Neuronal stem cell (in vitro differentiated cells): Measurements from ENCODE around the gene CPT1C.

Experiments used
- DNase-seq: peaks from one replicate; pipeline ENCODE4 v3.0.0-alpha.2; 2013; ENCODE audit warnings: low spot score
- H2AFZ ChIP-seq: one replicate; pipeline ENCODE4 v1.6.1; 2013; ENCODE audit warnings: mild to moderate bottlenecking, low read length, inconsistent platforms
- H2AK5ac ChIP-seq: 2 replicates; pipeline ENCODE4 v1.6.1; 2013; ENCODE audit warnings: low read depth, mild to moderate bottlenecking, inconsistent platforms, low read length, moderate library complexity, mixed read lengths
- H2BK120ac ChIP-seq: 2 replicates; pipeline ENCODE4 v1.6.1; 2013; ENCODE audit warnings: low read depth, mild to moderate bottlenecking, inconsistent platforms, low read length, moderate library complexity, mixed read lengths
- H2BK12ac ChIP-seq: one replicate; pipeline ENCODE4 v1.6.1; 2013; ENCODE audit warnings: low read length, inconsistent platforms
- H2BK15ac ChIP-seq: 2 replicates; pipeline ENCODE4 v1.6.1; 2013; ENCODE audit warnings: mild to moderate bottlenecking, low read length, inconsistent platforms, mixed read lengths
- H2BK5ac ChIP-seq: one replicate; pipeline ENCODE4 v1.6.1; 2013; ENCODE audit warnings: inconsistent platforms, mild to moderate bottlenecking, low read length, moderate library complexity
- H3K14ac ChIP-seq: one replicate; pipeline ENCODE4 v1.6.1; 2013; ENCODE audit warnings: low read length, inconsistent platforms
- H3K18ac ChIP-seq: 2 replicates; pipeline ENCODE4 v1.6.1; 2013; ENCODE audit warnings: low read length, inconsistent platforms
- H3K23ac ChIP-seq: 2 replicates; pipeline ENCODE4 v1.6.1; 2013; ENCODE audit warnings: low read depth, mild to moderate bottlenecking, mixed read lengths, low read length, inconsistent platforms; ENCODE audit not compliant: poor library complexity
- H3K27ac ChIP-seq: replicated peaks from 3 replicates; pipeline ENCODE4 v1.5.1; 2013; ENCODE audit warnings: low read length, inconsistent platforms
- H3K27me3 ChIP-seq, 3 experiments: 2 replicates each; pipeline ENCODE4 v1.6.1; 2013; ENCODE audit warnings: low read length in 3 of 3, mild to moderate bottlenecking in 2 of 3, inconsistent platforms in 1 of 3, low read depth in 1 of 3, mixed read lengths in 1 of 3, moderate library complexity in 1 of 3; ENCODE audit not compliant: control insufficient read depth in 3 of 3, insufficient read depth in 3 of 3
- H3K36me3 ChIP-seq, 2 donors: replicated peaks in 1 of 2; 2 replicates each; pipeline ENCODE4 v1.6.1; 2013; ENCODE audit warnings: low read length in 2 of 2; ENCODE audit not compliant: control insufficient read depth in 2 of 2, insufficient read depth in 2 of 2
- H3K4ac ChIP-seq: 2 replicates; pipeline ENCODE4 v1.6.1; 2013; ENCODE audit warnings: inconsistent platforms, mild to moderate bottlenecking, low read length, moderate library complexity
- H3K4me1 ChIP-seq, 2 donors: 1 replicate in 1 of 2; 2 replicates in 1 of 2; pipeline ENCODE4 v1.6.1; 2013; ENCODE audit warnings: low read length in 2 of 2, low read depth in 1 of 2; ENCODE audit not compliant: control insufficient read depth in 2 of 2, insufficient read depth in 1 of 2
- H3K4me2 ChIP-seq: one replicate; pipeline ENCODE4 v1.6.1; 2013; ENCODE audit warnings: mild to moderate bottlenecking, low read length, inconsistent platforms; ENCODE audit not compliant: insufficient read depth, poor library complexity, severe bottlenecking
- H3K4me3 ChIP-seq, 2 donors: 2 replicates each; pipeline ENCODE4 v1.5.1; 2013; ENCODE audit warnings: low read length in 2 of 2, mild to moderate bottlenecking in 2 of 2, inconsistent platforms in 1 of 2, moderate library complexity in 1 of 2
- H3K79me1 ChIP-seq: one replicate; pipeline ENCODE4 v1.6.1; 2013; ENCODE audit warnings: low read depth, mild to moderate bottlenecking, inconsistent platforms, low read length, moderate library complexity
- H3K9ac ChIP-seq: one replicate; pipeline ENCODE4 v1.6.1; 2013; ENCODE audit warnings: mild to moderate bottlenecking, low read depth, low read length, inconsistent platforms; ENCODE audit not compliant: poor library complexity
- H3K9me3 ChIP-seq, 2 donors: replicated peaks in 1 of 2; 2 replicates each; pipeline versions ENCODE3 to v1.6.1; 2013; ENCODE audit warnings: low read length in 2 of 2, mild to moderate bottlenecking in 2 of 2, inconsistent platforms in 1 of 2, low read depth in 1 of 2, mixed read lengths in 1 of 2, moderate library complexity in 1 of 2; ENCODE audit not compliant: control insufficient read depth in 2 of 2, insufficient read depth in 1 of 2
- H4K8ac ChIP-seq: one replicate; pipeline ENCODE4 v1.6.1; 2013; ENCODE audit warnings: low read depth, mild to moderate bottlenecking, inconsistent platforms, low read length, moderate library complexity
- H4K91ac ChIP-seq: one replicate; pipeline ENCODE4 v1.6.1; 2013; ENCODE audit warnings: low read length, low read depth, mild to moderate bottlenecking, inconsistent platforms; ENCODE audit not compliant: poor library complexity
- WGBS, 2 donors: extraction: QIAGEN DNeasy Blood & Tissue Kit; methylation state at CpG; one replicate each; pipeline ENCODE4 v1.1.7; 2013; ENCODE audit warnings: missing lambda C conversion rate in 2 of 2, mixed read lengths in 1 of 2; ENCODE audit not compliant: insufficient read length in 2 of 2, insufficient replicate concordance in 1 of 2; ENCODE audit errors: extremely low coverage in 2 of 2; 5-methylcytosine and 5-hydroxymethylcytosine counted together

Gene CPT1C

GRCh38 chr19:49749771-49750170 is 58.9 kb downstream of the CPT1C start:
- H2AK5ac ChIP-seq: no peak overlapping the region
- no peak overlapping the region for H4K8ac ChIP-seq
- H3K14ac ChIP-seq: no peak overlapping the region
- no peak overlapping the region for H2BK12ac ChIP-seq
- WGBS, 2 donors: no CpG with 5 or more reads among the region's 1 CpG
- H3K4ac ChIP-seq: no peak overlapping the region
- H3K27me3 ChIP-seq: peaks cover 0 to 2% (median 0%) of the 10 kb centered on the region in 3 experiments
- no peak overlapping the region for H2BK15ac ChIP-seq
- no peak overlapping the region for H3K4me3 ChIP-seq
- peaks cover 0 to 9% of the 10 kb centered on the region in 2 donors for H3K9me3 ChIP-seq
- no peak overlapping the region for H2BK5ac ChIP-seq
- H3K79me1 ChIP-seq: no peaks in the 10 kb centered on the region
- H3K23ac ChIP-seq: no peak overlapping the region
- H3K27ac ChIP-seq: no peak overlapping the region
- H3K36me3 ChIP-seq: no peaks in the 10 kb centered on the region
- no peak overlapping the region for H4K91ac ChIP-seq
- H3K4me2 ChIP-seq: no peak overlapping the region
- H3K18ac ChIP-seq: no peak overlapping the region
- H3K9ac ChIP-seq: no peak overlapping the region
- DNase-seq: no peak
- H2BK120ac ChIP-seq: no peak overlapping the region
- no peak overlapping the region for H2AFZ ChIP-seq
- peaks cover 0 to 2% of the 10 kb centered on the region in 2 donors for H3K4me1 ChIP-seq

DNA sequence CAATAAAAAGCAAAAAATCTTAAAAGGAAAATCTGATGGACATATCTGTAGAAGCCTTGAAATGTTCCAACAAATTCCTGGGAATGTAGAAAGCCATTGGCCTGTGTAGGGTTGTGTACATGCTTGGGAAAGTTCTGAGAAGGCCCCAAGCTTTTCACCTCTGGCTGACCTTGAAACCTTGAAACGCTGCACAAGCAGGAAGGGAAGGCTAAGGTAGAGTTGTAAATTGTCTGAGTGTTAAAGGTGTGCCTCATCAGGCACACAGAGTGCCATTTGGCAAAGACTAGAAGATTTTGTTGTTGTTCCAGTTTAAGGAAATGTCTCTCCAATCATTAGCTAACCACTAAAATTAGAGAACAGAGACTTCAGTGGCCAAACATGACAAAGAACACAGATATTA is 61.8 kb downstream of the CPT1C start:
- no CpG with 5 or more reads among the region's 1 CpG for WGBS, 2 donors
- Histone ChIP-seq H3K18ac (no peak overlapping the region), H3K4me2 (no peak overlapping the region), H2BK120ac (no peak overlapping the region), H4K8ac (no peak overlapping the region), H3K4ac (no peak overlapping the region), H3K36me3 (no peaks in the 10 kb centered on the region), H3K27ac (no peak overlapping the region), H4K91ac (no peak overlapping the region), H2BK5ac (no peak overlapping the region), H3K9me3 (peaks cover 1 to 5% of the 10 kb centered on the region in 2 donors), H3K27me3 (no peaks in the 10 kb centered on the region), H3K14ac (no peak overlapping the region), H3K79me1 (no peaks in the 10 kb centered on the region), H2AFZ (no peak overlapping the region), H3K9ac (no peak overlapping the region), H2AK5ac (no peak overlapping the region), H2BK15ac (no peak overlapping the region), H3K4me3 (no peak overlapping the region), H2BK12ac (no peak overlapping the region), H3K4me1 (no peaks in the 10 kb centered on the region), H3K23ac (no peak overlapping the region)
- DNase-seq: no peak

- H3K27me3 ChIP-seq: peaks cover 0 to 6% (median 0%) of the 10 kb centered on the region in 3 experiments
- no CpG with 5 or more reads among the region's 3 CpGs for WGBS, 2 donors
- H3K27ac ChIP-seq: no peak overlapping the region
Measured at GRCh38 chr19:49755956-49756355, 65.0 kb downstream of the CPT1C start.

DNA sequence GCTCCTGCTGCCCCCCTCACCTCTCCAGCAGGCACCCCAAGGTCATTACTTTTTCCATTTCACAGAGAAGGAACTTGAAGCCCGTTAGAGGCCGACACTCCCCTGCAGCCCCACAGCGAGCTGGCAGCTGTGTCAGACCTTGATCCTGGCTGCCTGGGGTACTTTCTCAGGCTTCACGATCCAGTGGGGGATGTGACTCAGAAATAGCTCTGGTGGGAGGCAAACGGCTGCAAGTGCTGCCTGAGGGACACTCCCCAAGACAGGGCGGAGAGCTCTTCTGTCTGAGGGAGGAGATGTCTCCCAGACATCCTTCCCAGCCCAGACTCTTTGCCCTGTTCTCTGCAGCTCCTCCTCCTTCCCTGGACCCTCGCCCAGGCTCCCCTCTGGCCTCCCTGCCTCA is 67.4 kb downstream of the CPT1C start:
- Histone ChIP-seq H3K79me1 (no peaks in the 10 kb centered on the region), H4K91ac (no peak overlapping the region), H3K9me3 (peaks cover 1 to 5% of the 10 kb centered on the region in 2 donors), H2AFZ (peak overlapping the region; percentile 79), H2BK120ac (no peak overlapping the region), H3K27me3 (peaks cover 0 to 6% (median 0%) of the 10 kb centered on the region in 3 experiments), H3K36me3 (no peaks in the 10 kb centered on the region), H2AK5ac (peak overlapping the region; percentile 2), H3K4ac (no peak overlapping the region), H3K4me3 (no peak overlapping the region), H3K23ac (no peak overlapping the region), H2BK12ac (peak overlapping the region; percentile 41), H4K8ac (no peak overlapping the region), H3K4me2 (no peak overlapping the region), H2BK15ac (peak overlapping the region; percentile 94), H2BK5ac (no peak overlapping the region), H3K18ac (peak overlapping the region; percentile 11), H3K9ac (peak overlapping the region; percentile 21), H3K4me1 (peaks cover 0 to under 1% of the 10 kb centered on the region in 2 donors), H3K14ac (no peak overlapping the region), H3K27ac (no peak overlapping the region)
- no CpG with 5 or more reads among the region's 7 CpGs for WGBS, 2 donors
- no peak for DNase-seq

More at GRCh38 chr19:49755956-49756355, 65.0 kb downstream of the CPT1C start:
- no peak overlapping the region for H3K4ac ChIP-seq
- H2AFZ ChIP-seq: no peak overlapping the region
- H3K9me3 ChIP-seq: peaks cover 1 to 5% of the 10 kb centered on the region in 2 donors
- H2BK120ac ChIP-seq: no peak overlapping the region
- DNase-seq: no peak
- H3K79me1 ChIP-seq: no peaks in the 10 kb centered on the region
- H3K14ac ChIP-seq: no peak overlapping the region
- H3K23ac ChIP-seq: no peak overlapping the region
- no peak overlapping the region for H2BK5ac ChIP-seq
- H3K18ac ChIP-seq: no peak overlapping the region
- H4K91ac ChIP-seq: no peak overlapping the region
- H3K4me2 ChIP-seq: no peak overlapping the region
- H2BK12ac ChIP-seq: no peak overlapping the region
- H3K9ac ChIP-seq: no peak overlapping the region
- H4K8ac ChIP-seq: no peak overlapping the region
- H3K36me3 ChIP-seq: no peaks in the 10 kb centered on the region
- no peaks in the 10 kb centered on the region for H3K4me1 ChIP-seq
- no peak overlapping the region for H2AK5ac ChIP-seq
- H3K4me3 ChIP-seq: no peak overlapping the region
- H2BK15ac ChIP-seq: no peak overlapping the region
